GM18867 (cell line): ENCODE data around the gene RARRES2.
"Not testable (repeated sequence)": the region's sequence is repeated elsewhere in the genome, so short reads cannot be mapped to it uniquely, and the experiment has no call there.

ENCODE experiments used
- ATAC-seq: cut with Tn5 transposase; IDR thresholded peaks from one replicate; pipeline ENCODE4 v1.9.1; 2021; ENCODE audit warnings: mild to moderate bottlenecking, moderate library complexity; ENCODE audit not compliant: unreplicated experiment

The RARRES2 gene

GRCh38 chr7:150297978-150298377 is 43.5 kb downstream of the RARRES2 start:
- ATAC-seq, result not testable (repeated sequence)

GRCh38 chr7:150296802-150297201 is 44.6 kb downstream of the RARRES2 start:
- ATAC-seq, result not testable (repeated sequence)

GRCh38 chr7:150295614-150296013 is 45.8 kb downstream of the RARRES2 start:
- not testable (repeated sequence) for ATAC-seq

DNA sequence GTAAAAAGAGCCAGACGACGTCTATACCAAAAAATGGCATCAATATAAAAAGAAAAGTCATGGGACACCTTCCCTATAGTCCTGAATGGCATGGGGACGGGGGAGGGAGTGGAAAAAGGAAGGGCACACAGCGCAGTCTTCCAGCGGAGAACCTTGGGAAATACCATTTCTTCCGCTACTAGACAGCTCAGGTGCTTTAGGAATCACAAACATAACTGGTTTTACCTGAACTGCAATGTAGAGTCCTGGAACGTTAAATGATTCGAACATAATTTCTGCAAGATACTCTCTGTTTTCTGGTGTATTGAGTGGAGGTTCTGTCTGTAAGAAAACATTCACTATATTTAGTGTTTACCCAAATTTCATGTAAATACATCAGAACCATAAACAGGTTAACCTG is 46.4 kb downstream of the RARRES2 start:
- not testable (repeated sequence) for ATAC-seq

- ATAC-seq, result not testable (repeated sequence)
These were observed 51.1 kb downstream of the RARRES2 start for GRCh38 chr7:150290317-150290716.

GRCh38 chr7:150288816-150289215 is 52.6 kb downstream of the RARRES2 start:
- ATAC-seq, result not testable (repeated sequence)
